ENCODE results near the gene KCNQ1. TPM values are rescaled to one million over a fixed set of nuclear protein-coding genes. Genes with fewer than 3 reads are reported as not detected.

KCNQ1 gene
- total and polyA plus RNA-seq, 2 of the 13 experiments (the other 11 are each of a cell fraction or from before 2014, with no cell fraction given), result 0.02 to 0.08 TPM

DNA sequence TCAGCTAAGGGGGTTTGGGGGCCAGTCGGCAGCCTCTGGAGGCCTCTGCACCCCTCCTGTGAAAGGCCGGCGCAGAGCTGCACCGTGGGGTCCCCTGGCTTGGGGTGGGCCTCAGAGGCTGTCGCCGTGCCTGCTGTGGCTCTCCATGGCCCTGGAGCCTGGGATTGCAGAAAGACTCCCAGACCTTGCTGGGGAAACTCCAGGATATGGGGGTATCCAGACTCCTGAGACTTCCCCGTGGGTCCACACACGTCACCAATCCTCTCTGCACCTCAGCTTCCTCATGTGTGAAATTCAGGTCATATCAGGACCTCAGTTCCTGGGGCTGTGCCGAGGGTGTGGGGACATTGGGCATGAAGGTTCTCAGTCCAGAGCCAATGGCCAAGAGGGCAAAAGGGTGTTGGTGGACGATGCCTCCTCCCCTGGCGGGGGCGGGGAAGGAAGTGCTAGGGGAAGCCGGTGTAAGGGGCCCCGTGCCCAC is 97.1 kb downstream of the KCNQ1 start:
- Histone ChIP-seq H3K4me2 (ENCODE audit: low read depth, low read length) (no peak overlapping the region), H3K27me3 (ENCODE audit: control insufficient read depth in 1 of 2, insufficient read depth in 2 of 2, low read length in 2 of 2) (peaks cover 27 to 65% of the 10 kb centered on the region in 2 experiments), H3K4me1 (ENCODE audit: insufficient read depth, low read length) (peaks cover 11% of the 10 kb centered on the region), H3K9ac (ENCODE audit: insufficient read depth, low read depth, low read length) (no peak overlapping the region), H2AFZ (ENCODE audit: low read length) (no peak overlapping the region), H3K9me3 (ENCODE audit: low read length) (no peaks in the 10 kb centered on the region), H3K79me2 (ENCODE audit: insufficient read depth, low read length) (no peaks in the 10 kb centered on the region), H3K27ac (ENCODE audit: extremely low read length, insufficient read depth, low read length) (no peak overlapping the region), H3K4me3 (replicated peaks in 1 of 3; ENCODE audit: insufficient read depth in 1 of 3, low read depth in 2 of 3, low read length in 3 of 3) (no peak overlapping the region), H3K36me3 (replicated peaks in 1 of 2; ENCODE audit: control insufficient read depth in 1 of 2, insufficient read depth in 2 of 2, low read length in 2 of 2) (no peaks in the 10 kb centered on the region), H4K20me1 (ENCODE audit: insufficient read depth, low read length) (no peaks in the 10 kb centered on the region)
- FAIRE-seq (no peak), ATAC-seq (0 out of 3 replicates have a peak, but pooled peaks have one; percentile 24), DNase-seq (ENCODE audit: low spot score) (no peak)
- no peak for TF ChIP-seq JDP2 (CRISPR knock-in tag; IDR thresholded peaks at IDR 0.05; ENCODE audit: borderline replicate concordance)
- no peak for TF ChIP-seq ZNF614 (CRISPR knock-in tag; IDR thresholded peaks at IDR 0.05; ENCODE audit: borderline replicate concordance)
- no peak for TF ChIP-seq ZNF605 (CRISPR knock-in tag; IDR thresholded peaks at IDR 0.05)
- no peak for TF ChIP-seq ZFAT (CRISPR knock-in tag; conservative IDR thresholded peaks at IDR 0.05)
- TF ChIP-seq NR1H2 (CRISPR knock-in tag; IDR thresholded peaks at IDR 0.05; ENCODE audit: borderline replicate concordance, low read depth), result no peak
- no peak for TF ChIP-seq ZMYM2 (CRISPR knock-in tag; IDR thresholded peaks at IDR 0.05)
- no peak for TF ChIP-seq ZNF546 (CRISPR knock-in tag; conservative IDR thresholded peaks at IDR 0.05)
- TF ChIP-seq SKI (IDR thresholded peaks at IDR 0.05; ENCODE audit: partially characterized antibody), result no peak
- TF ChIP-seq, protein P1, sequence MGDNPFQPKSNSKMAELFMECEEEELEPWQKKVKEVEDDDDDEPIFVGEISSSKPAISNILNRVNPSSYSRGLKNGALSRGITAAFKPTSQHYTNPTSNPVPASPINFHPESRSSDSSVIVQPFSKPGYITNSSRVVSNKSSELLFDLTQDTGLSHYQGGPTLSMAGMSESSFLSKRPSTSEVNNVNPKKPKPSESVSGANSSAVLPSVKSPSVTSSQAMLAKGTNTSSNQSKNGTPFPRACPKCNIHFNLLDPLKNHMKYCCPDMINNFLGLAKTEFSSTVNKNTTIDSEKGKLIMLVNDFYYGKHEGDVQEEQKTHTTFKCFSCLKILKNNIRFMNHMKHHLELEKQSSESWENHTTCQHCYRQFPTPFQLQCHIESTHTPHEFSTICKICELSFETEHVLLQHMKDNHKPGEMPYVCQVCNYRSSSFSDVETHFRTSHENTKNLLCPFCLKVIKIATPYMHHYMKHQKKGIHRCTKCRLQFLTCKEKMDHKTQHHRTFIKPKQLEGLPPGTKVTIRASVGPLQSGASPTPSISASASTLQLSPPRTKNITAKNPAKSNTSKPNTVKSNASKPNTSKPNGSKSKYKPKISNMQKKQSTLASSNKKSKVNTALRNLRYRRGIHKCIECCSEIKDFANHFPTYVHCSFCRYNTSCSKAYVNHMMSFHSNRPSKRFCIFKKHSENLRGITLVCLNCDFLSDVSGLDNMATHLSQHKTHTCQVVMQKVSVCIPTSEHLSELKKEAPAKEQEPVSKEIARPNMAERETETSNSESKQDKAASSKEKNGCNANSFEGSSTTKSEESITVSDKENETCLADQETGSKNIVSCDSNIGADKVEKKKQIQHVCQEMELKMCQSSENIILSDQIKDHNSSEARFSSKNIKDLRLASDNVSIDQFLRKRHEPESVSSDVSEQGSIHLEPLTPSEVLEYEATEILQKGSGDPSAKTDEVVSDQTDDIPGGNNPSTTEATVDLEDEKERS (CRISPR knock-in tag; IDR thresholded peaks at IDR 0.05), result no peak
- no peak for TF ChIP-seq IKZF1 (IDR thresholded peaks at IDR 0.05)
- TF ChIP-seq, protein P2, sequence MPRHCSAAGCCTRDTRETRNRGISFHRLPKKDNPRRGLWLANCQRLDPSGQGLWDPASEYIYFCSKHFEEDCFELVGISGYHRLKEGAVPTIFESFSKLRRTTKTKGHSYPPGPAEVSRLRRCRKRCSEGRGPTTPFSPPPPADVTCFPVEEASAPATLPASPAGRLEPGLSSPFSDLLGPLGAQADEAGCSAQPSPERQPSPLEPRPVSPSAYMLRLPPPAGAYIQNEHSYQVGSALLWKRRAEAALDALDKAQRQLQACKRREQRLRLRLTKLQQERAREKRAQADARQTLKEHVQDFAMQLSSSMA (CRISPR knock-in tag; IDR thresholded peaks at IDR 0.05), result no peak
- no peak for TF ChIP-seq NR2F1 (CRISPR knock-in tag; IDR thresholded peaks at IDR 0.05)
- TF ChIP-seq, protein P3, sequence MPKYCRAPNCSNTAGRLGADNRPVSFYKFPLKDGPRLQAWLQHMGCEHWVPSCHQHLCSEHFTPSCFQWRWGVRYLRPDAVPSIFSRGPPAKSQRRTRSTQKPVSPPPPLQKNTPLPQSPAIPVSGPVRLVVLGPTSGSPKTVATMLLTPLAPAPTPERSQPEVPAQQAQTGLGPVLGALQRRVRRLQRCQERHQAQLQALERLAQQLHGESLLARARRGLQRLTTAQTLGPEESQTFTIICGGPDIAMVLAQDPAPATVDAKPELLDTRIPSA (CRISPR knock-in tag; IDR thresholded peaks at IDR 0.05; ENCODE audit: borderline replicate concordance), result no peak
- no peak for TF ChIP-seq ZNF17 (CRISPR knock-in tag; IDR thresholded peaks at IDR 0.05)
- no peak for TF ChIP-seq RELA (CRISPR knock-in tag; IDR thresholded peaks at IDR 0.05)
- TF ChIP-seq KMT2A (CRISPR knock-in tag; IDR thresholded peaks at IDR 0.05), result no peak
- TF ChIP-seq ZNF468 (CRISPR knock-in tag; IDR thresholded peaks at IDR 0.05), result no peak
- ChIA-PET CTCF (ENCODE audit: low intra/inter-chr PET ratio, low total read pairs) (no interaction called here), POLR2A (no interaction called here)
- 8% methylated on average over 4 of the region's 14 CpGs for WGBS (ENCODE audit: low lambda C conversion rate)
- in situ Hi-C loops (cut with HindIII; ENCODE audit: extremely low pct_ligation_motif_present, low pct_unique_long_range_greater_than_20kb), result no loop called here
- BruUV-seq (replicated peaks), result no TSS peak
- intact Hi-C loops (cut with micrococcal nuclease; ENCODE audit: unreplicated experiment), result no loop called here

Data from HepG2 (cell line).